ENCODE measurements around the gene CCDC69. TPM values are rescaled to one million over a fixed set of nuclear protein-coding genes. Genes with fewer than 3 reads are reported as not detected.

The CCDC69 gene
- total and polyA plus RNA-seq, 10 of the 15 experiments (the other 5 are each of a cell fraction or from before 2014, with no cell fraction given) = 13.5 to 106 (median 70.1) TPM

- CTCF ChIA-PET = interaction anchor here (1.3 to 40.1 kb wide), 3 partner anchors 5 to 23 kb away, joined by 3 to 1107 read pairs (median 1107); partner anchors contain the start of gene ANXA6
- no peaks in the 10 kb centered on the region for H4K20me1 ChIP-seq (ENCODE audit: control insufficient read depth, insufficient read depth)
- POLR2A ChIA-PET = interaction anchor here (1.5 to 1.7 kb wide), 2 partner anchors 9 to 14 kb away, joined by 5 to 7 read pairs; no protein-coding TSS in a partner anchor
- peaks cover 53 to 58% of the 10 kb centered on the region in 2 experiments for H3K36me3 ChIP-seq (ENCODE audit: control insufficient read depth in 2 of 2, insufficient read depth in 2 of 2, low read length in 1 of 2)
- no peak overlapping the region for H2AFZ ChIP-seq (ENCODE audit: control insufficient read depth, low read depth, low read length)
- 89% methylated on average over 1 of the region's 1 CpG for WGBS (ENCODE audit: insufficient coverage, insufficient replicate concordance, low lambda C conversion rate, missing lambda C conversion rate)
- H3K9ac ChIP-seq (ENCODE audit: control insufficient read depth, insufficient read depth, low read length) = no peak overlapping the region
- no peaks in the 10 kb centered on the region for H3K9me3 ChIP-seq (replicated peaks; ENCODE audit: control insufficient read depth, insufficient read depth, low read length)
- no peak overlapping the region for H3K27ac ChIP-seq (ENCODE audit: control insufficient read depth, insufficient read depth)
- SMC1A ChIA-PET (ENCODE audit: uncharacterized antibody, unreplicated experiment) = interaction anchor here (1.3 to 35.3 kb wide), 4 partner anchors 2 to 514 kb away, joined by 3 to 1132 read pairs (median 568); partner anchors contain the start of gene ANXA6
- H3K4me3 ChIP-seq = no peak overlapping the region
- BruUV-seq (replicated peaks) = no TSS peak
- no peak for DNase-seq (ENCODE audit: low read depth, low spot score)
- intact Hi-C loops (cut with micrococcal nuclease; ENCODE audit: unreplicated experiment) = no loop called here
- RAD21 ChIA-PET (ENCODE audit: unreplicated experiment) = interaction anchor here (3.7 kb wide), 1 partner anchor 12 kb away, joined by 21 read pairs; no protein-coding TSS in a partner anchor
- H3K27me3 ChIP-seq (replicated peaks in 1 of 2; ENCODE audit: control insufficient read depth in 2 of 2, insufficient read depth in 2 of 2, low read length in 1 of 2) = no peaks in the 10 kb centered on the region
- in situ Hi-C loops (cut with MboI) = no loop called here
- H3K4me2 ChIP-seq (ENCODE audit: control insufficient read depth, insufficient read depth) = no peak overlapping the region
- ATAC-seq = no peak
- FAIRE-seq = no peak
- H3K79me2 ChIP-seq (ENCODE audit: control insufficient read depth, insufficient read depth, low read length) = peaks cover 50% of the 10 kb centered on the region
- TF ChIP-seq RELA (IDR thresholded peaks at IDR 0.05; ENCODE audit: borderline replicate concordance, partially characterized antibody) (no peak), ATF3 (IDR thresholded peaks at IDR 0.05; ENCODE audit: borderline replicate concordance, extremely low read depth, low read depth, low read length) (no peak), ZNF207 (IDR thresholded peaks at IDR 0.05; ENCODE audit: borderline replicate concordance) (no peak), CEBPB (IDR thresholded peaks at IDR 0.05; ENCODE audit: borderline replicate concordance in 1 of 2, low read depth in 2 of 2, low read length in 2 of 2) (no peak), HDAC2 (IDR thresholded peaks at IDR 0.05) (no peak)
- peaks cover 52% of the 10 kb centered on the region for H3K4me1 ChIP-seq (ENCODE audit: control insufficient read depth, insufficient read depth, low read length)
Measured at GRCh38 chr5:151138114-151138513, 85.8 kb downstream of the CCDC69 start.

All from GM12878 (cell line).